Measurements from ENCODE around the gene ZFAND3. TPM values are rescaled to one million over a fixed set of nuclear protein-coding genes. Genes with fewer than 3 reads are reported as not detected.

ZFAND3 gene
- total RNA-seq, 2 experiments from 2014 or later, result 32.3 to 37.9 TPM

DNA sequence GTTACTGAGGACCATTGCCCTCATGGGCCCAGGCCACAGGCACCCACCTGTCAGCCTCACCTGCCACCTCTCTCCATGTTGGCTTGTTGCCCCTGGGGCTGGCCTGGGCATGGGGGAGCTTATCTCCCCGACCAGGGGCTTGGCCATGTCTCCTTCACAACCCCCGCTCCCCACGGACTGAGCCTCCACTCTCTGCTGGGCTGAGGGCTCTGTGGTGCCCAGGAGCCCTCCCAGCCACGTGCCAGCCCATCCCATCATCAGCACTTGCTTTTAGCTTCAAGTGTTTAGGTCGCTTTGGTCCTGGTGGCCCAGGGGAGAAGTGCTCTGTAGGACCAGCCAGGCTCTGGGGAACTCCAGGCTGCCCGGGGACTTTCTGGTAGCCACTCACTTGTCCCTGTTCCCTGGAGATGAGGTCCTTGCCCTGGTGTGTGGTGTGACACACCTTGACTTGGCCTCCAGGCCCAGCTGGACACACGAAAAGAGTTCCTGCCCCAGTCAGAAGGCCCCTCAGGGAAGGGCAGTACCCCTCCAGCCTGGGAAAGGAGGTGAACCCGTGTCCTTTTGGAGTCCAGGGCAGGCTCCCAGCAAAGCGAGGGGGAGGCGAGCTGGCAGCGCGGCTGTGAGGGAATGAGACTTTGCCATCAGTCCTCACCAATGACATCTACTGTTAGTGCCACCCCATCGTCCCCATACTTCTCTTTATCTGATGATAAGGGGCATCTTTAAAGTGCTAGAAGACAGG is 352.6 kb downstream of the ZFAND3 start:
- H3K27me3 Mint-ChIP-seq, result no peaks in the 10 kb centered on the region
- H3K27ac Mint-ChIP-seq, result no peak overlapping the region
- no peaks in the 10 kb centered on the region for H3K9me3 Mint-ChIP-seq
- H3K4me1 Mint-ChIP-seq (ENCODE audit: low read depth), result no peaks in the 10 kb centered on the region
- TF ChIP-seq, protein P1, sequence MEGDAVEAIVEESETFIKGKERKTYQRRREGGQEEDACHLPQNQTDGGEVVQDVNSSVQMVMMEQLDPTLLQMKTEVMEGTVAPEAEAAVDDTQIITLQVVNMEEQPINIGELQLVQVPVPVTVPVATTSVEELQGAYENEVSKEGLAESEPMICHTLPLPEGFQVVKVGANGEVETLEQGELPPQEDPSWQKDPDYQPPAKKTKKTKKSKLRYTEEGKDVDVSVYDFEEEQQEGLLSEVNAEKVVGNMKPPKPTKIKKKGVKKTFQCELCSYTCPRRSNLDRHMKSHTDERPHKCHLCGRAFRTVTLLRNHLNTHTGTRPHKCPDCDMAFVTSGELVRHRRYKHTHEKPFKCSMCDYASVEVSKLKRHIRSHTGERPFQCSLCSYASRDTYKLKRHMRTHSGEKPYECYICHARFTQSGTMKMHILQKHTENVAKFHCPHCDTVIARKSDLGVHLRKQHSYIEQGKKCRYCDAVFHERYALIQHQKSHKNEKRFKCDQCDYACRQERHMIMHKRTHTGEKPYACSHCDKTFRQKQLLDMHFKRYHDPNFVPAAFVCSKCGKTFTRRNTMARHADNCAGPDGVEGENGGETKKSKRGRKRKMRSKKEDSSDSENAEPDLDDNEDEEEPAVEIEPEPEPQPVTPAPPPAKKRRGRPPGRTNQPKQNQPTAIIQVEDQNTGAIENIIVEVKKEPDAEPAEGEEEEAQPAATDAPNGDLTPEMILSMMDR (IDR thresholded peaks at IDR 0.05), result no peak
- no peak overlapping the region for H3K4me3 Mint-ChIP-seq
- CTCF ChIA-PET, result interaction anchor here (0.8 kb wide), 1 partner anchor 479 kb away, joined by 3 read pairs; no protein-coding TSS in a partner anchor
- intact Hi-C loops (cut with micrococcal nuclease), result no loop called here
- DNase-seq, result no peak
- ATAC-seq, result no peak
- POLR2A ChIA-PET, result no interaction called here
- no peaks in the 10 kb centered on the region for H3K36me3 Mint-ChIP-seq (ENCODE audit: low read depth)

DNA sequence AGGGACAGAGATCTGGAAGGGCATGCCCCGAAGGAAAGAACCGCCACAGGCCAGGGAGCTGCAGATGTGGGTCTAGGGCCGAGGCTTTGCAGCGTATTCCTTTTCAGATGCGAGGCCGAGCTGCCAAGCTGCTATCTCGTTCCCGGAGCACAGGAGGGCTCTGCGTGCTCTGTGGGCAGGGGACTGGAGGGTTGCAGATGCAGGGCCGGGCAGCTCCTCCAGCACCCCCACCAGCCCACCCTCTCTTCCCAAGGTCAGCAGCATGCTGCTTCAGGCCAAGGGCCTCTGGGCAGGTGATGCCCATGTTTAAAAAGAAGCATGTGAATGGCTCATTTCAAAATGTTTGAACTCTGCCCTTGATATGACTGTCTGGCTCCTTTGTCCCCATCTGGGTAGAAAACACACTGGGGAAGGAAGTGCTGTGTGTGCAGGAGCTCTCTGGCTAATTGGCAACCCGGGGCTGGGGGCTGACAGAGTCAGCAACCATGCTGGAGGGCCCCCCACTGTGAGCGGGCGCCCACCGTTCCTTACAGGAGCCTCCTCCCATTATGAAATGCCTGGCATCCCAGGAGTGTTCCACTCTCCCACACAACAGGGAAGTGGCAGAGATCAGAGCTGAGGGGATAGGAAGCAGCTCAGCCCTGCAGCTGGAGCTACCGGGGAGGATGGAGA is 353.3 kb downstream of the ZFAND3 start:
- Mint-ChIP-seq H3K27ac (no peak overlapping the region), H3K27me3 (no peaks in the 10 kb centered on the region), H3K36me3 (ENCODE audit: low read depth) (no peaks in the 10 kb centered on the region), H3K4me1 (ENCODE audit: low read depth) (no peaks in the 10 kb centered on the region), H3K9me3 (no peaks in the 10 kb centered on the region), H3K4me3 (no peak overlapping the region)
- TF ChIP-seq, protein P1 (IDR thresholded peaks at IDR 0.05), result no peak
- CTCF ChIA-PET, result interaction anchor here (0.8 kb wide), 1 partner anchor 480 kb away, joined by 3 read pairs; no protein-coding TSS in a partner anchor
- POLR2A ChIA-PET, result no interaction called here
- ATAC-seq (no peak), DNase-seq (no peak)
- intact Hi-C loops (cut with micrococcal nuclease), result no loop called here

GRCh38 chr6:38173909-38174308 is 354.4 kb downstream of the ZFAND3 start:
- Mint-ChIP-seq H3K27me3 (no peaks in the 10 kb centered on the region), H3K9me3 (no peaks in the 10 kb centered on the region), H3K36me3 (ENCODE audit: low read depth) (no peaks in the 10 kb centered on the region), H3K4me3 (no peak overlapping the region), H3K4me1 (ENCODE audit: low read depth) (no peaks in the 10 kb centered on the region), H3K27ac (no peak overlapping the region)
- intact Hi-C loops (cut with micrococcal nuclease), result no loop called here
- ChIA-PET CTCF (no interaction called here), POLR2A (no interaction called here)
- TF ChIP-seq, protein P1 (IDR thresholded peaks at IDR 0.05), result no peak
- ATAC-seq (no peak), DNase-seq (no peak)

DNA sequence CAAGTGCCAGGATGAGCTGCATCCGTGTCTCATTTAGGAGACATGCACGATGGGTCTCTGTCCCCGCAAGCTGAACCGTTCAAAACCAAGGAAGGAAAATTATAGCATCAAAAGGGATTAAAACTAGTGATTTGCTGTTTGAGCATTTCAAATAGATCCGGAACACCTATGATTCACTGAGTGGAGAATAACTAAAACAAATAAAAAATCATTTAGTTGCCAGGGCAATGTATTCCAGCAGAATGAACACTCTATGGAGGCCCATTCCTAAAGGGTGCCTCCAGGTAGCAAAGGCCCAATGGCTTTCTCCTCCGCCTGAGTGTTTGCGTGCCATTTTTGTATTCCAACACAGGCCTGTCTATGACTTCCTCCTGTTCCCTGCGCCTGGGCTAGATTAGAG is 354.8 kb downstream of the ZFAND3 start:
- Mint-ChIP-seq H3K4me1 (ENCODE audit: low read depth) (no peaks in the 10 kb centered on the region), H3K36me3 (ENCODE audit: low read depth) (no peaks in the 10 kb centered on the region), H3K27ac (no peak overlapping the region), H3K9me3 (no peaks in the 10 kb centered on the region), H3K27me3 (no peaks in the 10 kb centered on the region), H3K4me3 (no peak overlapping the region)
- ATAC-seq (no peak), DNase-seq (no peak)
- intact Hi-C loops (cut with micrococcal nuclease), result no loop called here
- CTCF ChIA-PET, result no interaction called here
- POLR2A ChIA-PET, result no interaction called here
- TF ChIP-seq, protein P1 (IDR thresholded peaks at IDR 0.05), result no peak

GRCh38 chr6:38174806-38175495 is 355.4 kb downstream of the ZFAND3 start:
- Mint-ChIP-seq H3K36me3 (ENCODE audit: low read depth) (no peaks in the 10 kb centered on the region), H3K27me3 (no peaks in the 10 kb centered on the region), H3K9me3 (no peaks in the 10 kb centered on the region), H3K27ac (no peak overlapping the region), H3K4me1 (ENCODE audit: low read depth) (no peaks in the 10 kb centered on the region), H3K4me3 (no peak overlapping the region)
- no peak for DNase-seq
- POLR2A ChIA-PET, result interaction anchor here (1.7 kb wide), 1 partner anchor 31 kb away, joined by 4 read pairs; no protein-coding TSS in a partner anchor
- intact Hi-C loops (cut with micrococcal nuclease), result no loop called here
- no peak for ATAC-seq
- TF ChIP-seq, protein P1 (IDR thresholded peaks at IDR 0.05), result no peak
- CTCF ChIA-PET, result no interaction called here

Measured in activated CD8-positive, alpha-beta T cell treated with anti-CD3 and anti-CD28 coated beads for 36 hours (primary cell).